ENCODE data around the gene NCOA5. TPM values are rescaled to one million over a fixed set of nuclear protein-coding genes. Genes with fewer than 3 reads are reported as not detected.

The NCOA5 gene
- total RNA-seq, 4 donors from 2014 or later: 14.7 to 21.5 (median 19.0) TPM

DNA sequence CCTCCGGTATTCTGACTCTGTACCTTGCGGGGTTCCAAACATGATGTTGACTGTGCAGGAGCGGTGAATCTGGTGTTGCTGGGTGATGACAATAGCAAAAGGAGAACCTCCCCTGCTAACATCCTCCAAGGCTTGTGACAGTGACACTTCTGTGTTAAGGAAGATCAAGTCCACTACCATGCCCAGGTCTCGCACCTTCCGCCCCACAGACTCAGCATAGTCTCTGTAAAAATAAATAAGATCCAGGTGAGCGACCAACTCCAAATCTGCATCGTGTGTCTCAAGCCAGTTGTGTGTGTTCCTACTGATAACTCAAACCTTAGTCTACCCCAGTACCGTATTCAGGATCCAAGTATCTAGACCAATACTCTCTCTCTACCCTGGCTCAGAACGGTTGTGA is 24.8 kb downstream of the NCOA5 start:
- H3K4me3 ChIP-seq: no peak overlapping the region
- peaks cover 5 to 94% of the 10 kb centered on the region in 2 donors for H3K36me3 ChIP-seq
- DNase-seq: no peak
- TF ChIP-seq POLR2A (IDR thresholded peaks at IDR 0.05): no peak
- TF ChIP-seq, protein P1, sequence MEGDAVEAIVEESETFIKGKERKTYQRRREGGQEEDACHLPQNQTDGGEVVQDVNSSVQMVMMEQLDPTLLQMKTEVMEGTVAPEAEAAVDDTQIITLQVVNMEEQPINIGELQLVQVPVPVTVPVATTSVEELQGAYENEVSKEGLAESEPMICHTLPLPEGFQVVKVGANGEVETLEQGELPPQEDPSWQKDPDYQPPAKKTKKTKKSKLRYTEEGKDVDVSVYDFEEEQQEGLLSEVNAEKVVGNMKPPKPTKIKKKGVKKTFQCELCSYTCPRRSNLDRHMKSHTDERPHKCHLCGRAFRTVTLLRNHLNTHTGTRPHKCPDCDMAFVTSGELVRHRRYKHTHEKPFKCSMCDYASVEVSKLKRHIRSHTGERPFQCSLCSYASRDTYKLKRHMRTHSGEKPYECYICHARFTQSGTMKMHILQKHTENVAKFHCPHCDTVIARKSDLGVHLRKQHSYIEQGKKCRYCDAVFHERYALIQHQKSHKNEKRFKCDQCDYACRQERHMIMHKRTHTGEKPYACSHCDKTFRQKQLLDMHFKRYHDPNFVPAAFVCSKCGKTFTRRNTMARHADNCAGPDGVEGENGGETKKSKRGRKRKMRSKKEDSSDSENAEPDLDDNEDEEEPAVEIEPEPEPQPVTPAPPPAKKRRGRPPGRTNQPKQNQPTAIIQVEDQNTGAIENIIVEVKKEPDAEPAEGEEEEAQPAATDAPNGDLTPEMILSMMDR (IDR thresholded peaks at IDR 0.05 in 4 of 5, conservative IDR thresholded peaks at IDR 0.05 in 1 of 5): no peak
- intact Hi-C loops (cut with DNase I; ENCODE audit: low total_unique reads) (no loop called here), in situ Hi-C loops (cut with MboI; ENCODE audit: low sequenced_read_pairs in 4 of 4) (no loop called here)
- no peaks in the 10 kb centered on the region for H3K27me3 ChIP-seq
- no peak overlapping the region for H3K27ac ChIP-seq
- H3K9me3 ChIP-seq: no peaks in the 10 kb centered on the region
- peaks cover 0 to 11% of the 10 kb centered on the region in 2 donors for H3K4me1 ChIP-seq
- ATAC-seq: no peak

DNA sequence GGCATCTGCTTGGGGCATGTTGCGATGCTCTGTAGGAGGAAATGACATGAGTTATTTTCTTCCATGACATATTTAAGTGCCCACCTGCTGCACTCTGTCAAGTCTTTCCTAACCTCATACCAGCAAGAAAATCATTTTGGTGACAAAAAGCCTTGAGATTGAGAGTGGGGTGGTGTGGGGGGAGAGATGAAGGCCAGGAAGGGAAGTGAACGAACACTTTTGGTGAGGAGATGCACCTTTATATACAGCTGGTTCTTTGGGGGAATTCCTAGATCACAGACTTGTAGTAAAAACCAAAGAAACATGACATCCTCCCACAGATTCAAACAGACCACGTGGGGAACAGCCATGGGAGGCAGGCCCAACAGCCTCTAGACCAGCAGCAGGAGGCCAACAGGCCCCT is 26.1 kb downstream of the NCOA5 start:
- DNase-seq: no peak
- intact Hi-C loops (cut with DNase I; ENCODE audit: low total_unique reads) (no loop called here), in situ Hi-C loops (cut with MboI; ENCODE audit: low sequenced_read_pairs in 4 of 4) (no loop called here)
- H3K9me3 ChIP-seq: no peaks in the 10 kb centered on the region
- H3K4me1 ChIP-seq: peaks cover 3 to 12% of the 10 kb centered on the region in 2 donors
- TF ChIP-seq, protein P1 (IDR thresholded peaks at IDR 0.05 in 4 of 5, conservative IDR thresholded peaks at IDR 0.05 in 1 of 5): no peak
- TF ChIP-seq POLR2A (IDR thresholded peaks at IDR 0.05): no peak
- no peak overlapping the region for H3K4me3 ChIP-seq
- no peaks in the 10 kb centered on the region for H3K27me3 ChIP-seq
- no peak for ATAC-seq
- peaks cover 5 to 81% of the 10 kb centered on the region in 2 donors for H3K36me3 ChIP-seq
- no peak overlapping the region for H3K27ac ChIP-seq

DNA sequence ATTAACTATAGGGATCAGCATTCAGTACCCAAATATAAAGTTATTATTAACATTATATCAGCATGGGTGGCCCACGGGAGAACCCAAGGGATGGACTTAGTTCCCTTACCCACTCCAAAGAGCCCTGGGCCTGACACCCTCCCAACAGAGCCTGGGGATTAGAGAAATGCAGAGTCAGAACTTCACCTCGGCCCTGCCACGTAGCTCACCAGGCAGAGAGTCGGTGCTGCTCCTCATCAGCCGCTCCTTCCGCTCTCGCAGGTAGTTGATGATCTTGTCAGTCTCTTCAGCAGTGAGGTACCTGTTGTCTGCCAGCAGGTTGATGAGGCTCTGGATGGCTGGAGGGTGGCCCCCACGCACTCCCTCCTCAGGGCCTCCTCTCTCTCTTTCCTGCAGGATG is 26.6 kb downstream of the NCOA5 start:
- in situ Hi-C loops (cut with MboI; ENCODE audit: low sequenced_read_pairs in 4 of 4) (no loop called here), intact Hi-C loops (cut with DNase I; ENCODE audit: low total_unique reads) (no loop called here)

DNA sequence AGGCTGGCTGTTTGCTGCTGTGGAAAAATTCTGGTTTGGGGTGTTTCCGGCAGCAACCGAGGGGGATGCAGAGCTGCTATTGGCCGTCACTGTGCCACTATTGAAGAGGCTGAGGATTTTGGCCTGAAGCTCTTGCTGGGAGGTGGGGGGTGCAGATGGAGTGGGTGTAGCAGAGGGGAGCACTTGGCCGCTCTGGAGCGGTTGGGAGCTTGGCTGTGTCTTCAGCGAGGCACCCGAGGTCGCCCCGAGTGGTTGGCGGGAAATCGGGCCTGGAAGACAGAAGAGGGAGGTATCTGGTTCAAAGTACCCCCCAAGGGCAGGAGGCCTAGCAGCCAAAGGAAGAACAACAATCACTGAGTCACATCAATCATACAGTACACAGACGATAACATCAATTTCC is 27.1 kb downstream of the NCOA5 start:
- no peak overlapping the region for H3K4me3 ChIP-seq
- peaks cover 0 to 9% (median 3%) of the 10 kb centered on the region in 3 donors for H3K27me3 ChIP-seq
- peaks cover 10 to 19% of the 10 kb centered on the region in 2 donors for H3K4me1 ChIP-seq
- no peaks in the 10 kb centered on the region for H3K9me3 ChIP-seq
- intact Hi-C loops (cut with DNase I; ENCODE audit: low total_unique reads) (no loop called here), in situ Hi-C loops (cut with MboI; ENCODE audit: low sequenced_read_pairs in 4 of 4) (no loop called here)
- DNase-seq: no peak
- no peak for ATAC-seq
- TF ChIP-seq, protein P1 (IDR thresholded peaks at IDR 0.05 in 4 of 5, conservative IDR thresholded peaks at IDR 0.05 in 1 of 5): no peak
- TF ChIP-seq POLR2A (IDR thresholded peaks at IDR 0.05): no peak
- H3K36me3 ChIP-seq: peaks cover 5 to 70% of the 10 kb centered on the region in 2 donors
- no peak overlapping the region for H3K27ac ChIP-seq

More for the DNA sequence above, 26.6 kb downstream of the NCOA5 start:
- H3K4me1 ChIP-seq: peaks cover 8 to 17% of the 10 kb centered on the region in 2 donors
- H3K36me3 ChIP-seq: peaks cover 5 to 76% of the 10 kb centered on the region in 2 donors
- H3K4me3 ChIP-seq: no peak overlapping the region
- H3K9me3 ChIP-seq: no peaks in the 10 kb centered on the region
- TF ChIP-seq POLR2A (IDR thresholded peaks at IDR 0.05): no peak
- TF ChIP-seq, protein P1 (IDR thresholded peaks at IDR 0.05 in 4 of 5, conservative IDR thresholded peaks at IDR 0.05 in 1 of 5): no peak
- peaks cover 0 to 3% (median 0%) of the 10 kb centered on the region in 3 donors for H3K27me3 ChIP-seq
- ATAC-seq: no peak
- no peak overlapping the region for H3K27ac ChIP-seq
- no peak for DNase-seq

DNA sequence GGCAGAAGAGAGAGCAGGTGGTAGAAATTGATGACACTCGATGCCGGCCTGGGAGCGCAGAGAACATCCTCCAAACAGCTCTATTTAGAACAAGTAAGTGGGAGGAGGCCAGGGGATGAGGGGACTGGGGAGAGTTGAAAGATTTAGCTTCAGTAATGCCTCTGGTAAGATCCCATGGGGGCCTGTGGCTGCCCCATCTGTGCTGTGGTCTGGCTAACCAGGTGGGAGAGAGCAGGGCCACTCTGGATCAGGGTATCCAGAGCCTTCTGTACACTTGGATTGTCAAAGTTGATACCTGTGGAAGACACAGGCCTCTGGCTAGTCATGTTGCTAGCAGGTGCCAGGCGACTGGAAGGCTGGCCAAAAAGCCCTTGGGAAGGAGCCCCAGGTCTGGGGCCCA is 27.6 kb downstream of the NCOA5 start:
- no peak for DNase-seq
- no peak overlapping the region for H3K4me3 ChIP-seq
- no peak overlapping the region for H3K27ac ChIP-seq
- peaks cover 0 to 13% (median 7%) of the 10 kb centered on the region in 3 donors for H3K27me3 ChIP-seq
- ATAC-seq: no peak
- H3K4me1 ChIP-seq: peaks cover 10 to 19% of the 10 kb centered on the region in 2 donors
- no peaks in the 10 kb centered on the region for H3K9me3 ChIP-seq
- intact Hi-C loops (cut with DNase I; ENCODE audit: low total_unique reads) (no loop called here), in situ Hi-C loops (cut with MboI; ENCODE audit: low sequenced_read_pairs in 4 of 4) (no loop called here)
- no peak for TF ChIP-seq POLR2A (IDR thresholded peaks at IDR 0.05)
- TF ChIP-seq, protein P1 (IDR thresholded peaks at IDR 0.05 in 4 of 5, conservative IDR thresholded peaks at IDR 0.05 in 1 of 5): no peak
- peaks cover 5 to 66% of the 10 kb centered on the region in 2 donors for H3K36me3 ChIP-seq
